Caco-2 (cell line): ENCODE measurements around the gene SFT2D1. TPM values are rescaled to one million over a fixed set of nuclear protein-coding genes. Genes with fewer than 3 reads are reported as not detected.

Experiments
- BruUV-seq: library from RNA; stranded (reverse); fragments of 400-500 nt; replicated peaks from 2 replicates; lab custom pipeline; 2021; lab: Mats Ljungman, UMichigan
- CTCF ChIA-PET: fragments of 300-600 bp; sonication (Branson Sonifier 250); formaldehyde crosslinking; loops from one replicate; lab custom pipeline; 2022; ENCODE audit warnings: antibody characterized with exemption; lab: Charles Lee
- POLR2A ChIA-PET: fragments of 300-600 bp; sonication (Branson Sonifier 250); formaldehyde crosslinking; loops from one replicate; lab custom pipeline; 2022; ENCODE audit warnings: antibody characterized with exemption; lab: Charles Lee
- DNase-seq, 2 experiments: peaks; one replicate each; pipeline versions ENCODE4 v3.0.0 to v3.0.0-alpha.2; 2020 to 2022
- H3K27me3 ChIP-seq: replicated peaks from 2 replicates; pipeline ENCODE4 v1.6.0; 2011; ENCODE audit warnings: low read length; ENCODE audit not compliant: control insufficient read depth, insufficient read depth
- H3K36me3 ChIP-seq: 2 replicates; pipeline ENCODE4 v1.5.1; 2011; ENCODE audit warnings: low read length; ENCODE audit not compliant: control insufficient read depth, insufficient read depth
- H3K4me1 ChIP-seq: fragments of 250-450 bp; sonication (Bioruptor Pico); 2 replicates; pipeline ENCODE4 v1.5.1; 2020; ENCODE audit warnings: mild to moderate bottlenecking
- H3K4me3 ChIP-seq: 2 replicates; pipeline ENCODE4 v1.5.1; 2011; ENCODE audit warnings: low read depth, mild to moderate bottlenecking, control low read depth, low read length
- H3K9me3 ChIP-seq: fragments of 250-450 bp; sonication (Bioruptor Pico); 2 replicates; pipeline ENCODE4 v1.5.1; 2020; ENCODE audit warnings: mild to moderate bottlenecking, moderate library complexity
- H3K27ac Mint-ChIP-seq: one replicate; pipeline ENCODE4 v1.8.0; 2022; ENCODE audit warnings: mixed read lengths; ENCODE audit not compliant: unreplicated experiment
- H3K27me3 Mint-ChIP-seq: one replicate; pipeline ENCODE4 v1.8.0; 2022; ENCODE audit warnings: mixed read lengths; ENCODE audit not compliant: insufficient read depth, unreplicated experiment
- H3K36me3 Mint-ChIP-seq: one replicate; pipeline ENCODE4 v1.8.0; 2022; ENCODE audit warnings: mild to moderate bottlenecking, mixed read lengths; ENCODE audit not compliant: insufficient read depth, unreplicated experiment
- H3K4me1 Mint-ChIP-seq: one replicate; pipeline ENCODE4 v1.8.0; 2022; ENCODE audit warnings: low read depth, mixed read lengths; ENCODE audit not compliant: unreplicated experiment
- H3K4me3 Mint-ChIP-seq: one replicate; pipeline ENCODE4 v1.8.0; 2022; ENCODE audit warnings: mild to moderate bottlenecking, moderate library complexity, mixed read lengths; ENCODE audit not compliant: unreplicated experiment
- H3K9me3 Mint-ChIP-seq: one replicate; pipeline ENCODE4 v1.8.0; 2022; ENCODE audit warnings: mixed read lengths; ENCODE audit not compliant: unreplicated experiment
- CTCF ChIP-seq, 2 experiments: fragments of 200-600 bp in 1 of 2; IDR thresholded peaks; 1 replicate in 1 of 2; 2 replicates in 1 of 2; pipeline versions ENCODE4 v1.5.1 to v1.8.0; 2011 to 2022; ENCODE audit warnings: antibody characterized with exemption in 1 of 2, control low read depth in 1 of 2, inconsistent platforms in 1 of 2, low read depth in 1 of 2, low read length in 1 of 2, mild to moderate bottlenecking in 1 of 2, moderate library complexity in 1 of 2; ENCODE audit not compliant: insufficient read depth in 1 of 2, severe bottlenecking in 1 of 2, unreplicated experiment in 1 of 2
- intact Hi-C: fragments of 100-400 bp; cut with micrococcal nuclease; formaldehyde crosslinking; loops from one replicate; pipeline ENCODE4 v1.10.0; 2022; ENCODE audit not compliant: unreplicated experiment
- total RNA-seq: library from RNA; stranded (reverse); gene quantifications from 2 replicates; pipeline ENCODE4 v1.2.3, GENCODE V29; 2022

The SFT2D1 gene
- total RNA-seq, 1 experiment from 2014 or later = 48.1 TPM

- no TSS peak for BruUV-seq
Observed at GRCh38 chr6:166360243-166361076, 18.1 kb upstream of the SFT2D1 start.

GRCh38 chr6:166355552-166355951 lies 13.2 kb upstream of the SFT2D1 start:
- Mint-ChIP-seq H3K27ac (no peak overlapping the region), H3K4me3 (no peak overlapping the region), H3K4me1 (no peaks in the 10 kb centered on the region), H3K9me3 (peaks cover 15% of the 10 kb centered on the region), H3K36me3 (no peaks in the 10 kb centered on the region), H3K27me3 (no peaks in the 10 kb centered on the region)
- Histone ChIP-seq H3K36me3 (no peaks in the 10 kb centered on the region), H3K4me1 (peaks cover 5% of the 10 kb centered on the region), H3K9me3 (no peaks in the 10 kb centered on the region), H3K4me3 (no peak overlapping the region), H3K27me3 (no peaks in the 10 kb centered on the region)
- intact Hi-C loops = no loop called here
- CTCF ChIA-PET = no interaction called here
- BruUV-seq = no TSS peak
- TF ChIP-seq CTCF (IDR thresholded peaks at IDR 0.05; ENCODE audit: insufficient read depth in 1 of 2, low read depth in 1 of 2, low read length in 1 of 2, severe bottlenecking in 1 of 2, unreplicated experiment in 1 of 2) = no peak
- no peak for DNase-seq
- POLR2A ChIA-PET = no interaction called here

More at GRCh38 chr6:166360243-166361076, 18.1 kb upstream of the SFT2D1 start:
- no peaks in the 10 kb centered on the region for H3K27me3 Mint-ChIP-seq
- H3K9me3 Mint-ChIP-seq = no peaks in the 10 kb centered on the region
- H3K9me3 ChIP-seq = no peaks in the 10 kb centered on the region
- ChIA-PET POLR2A (no interaction called here), CTCF (interaction anchor here (1.4 kb wide), 1 partner anchor 21 kb away, joined by 3 read pairs; no protein-coding TSS in a partner anchor)
- no peak overlapping the region for H3K4me3 Mint-ChIP-seq
- H3K36me3 ChIP-seq = no peaks in the 10 kb centered on the region; the same call in none of the 2 replicates
- H3K27me3 ChIP-seq = no peaks in the 10 kb centered on the region
- no peaks in the 10 kb centered on the region for H3K4me1 ChIP-seq
- no peak for DNase-seq
- H3K36me3 Mint-ChIP-seq = no peaks in the 10 kb centered on the region
- H3K4me1 Mint-ChIP-seq = no peaks in the 10 kb centered on the region
- H3K4me3 ChIP-seq = no peak overlapping the region
- intact Hi-C loops = no loop called here
- H3K27ac Mint-ChIP-seq = no peak overlapping the region
- TF ChIP-seq CTCF (IDR thresholded peaks at IDR 0.05; ENCODE audit: insufficient read depth in 1 of 2, low read depth in 1 of 2, low read length in 1 of 2, severe bottlenecking in 1 of 2, unreplicated experiment in 1 of 2) = no peak

GRCh38 chr6:166354965-166355364 lies 12.6 kb upstream of the SFT2D1 start:
- Mint-ChIP-seq H3K4me1 (no peaks in the 10 kb centered on the region), H3K27ac (no peak overlapping the region), H3K9me3 (peaks cover 19% of the 10 kb centered on the region), H3K4me3 (no peak overlapping the region), H3K27me3 (no peaks in the 10 kb centered on the region), H3K36me3 (no peaks in the 10 kb centered on the region)
- Histone ChIP-seq H3K4me1 (peaks cover 5% of the 10 kb centered on the region), H3K4me3 (no peak overlapping the region), H3K36me3 (no peaks in the 10 kb centered on the region), H3K9me3 (no peaks in the 10 kb centered on the region), H3K27me3 (no peaks in the 10 kb centered on the region)
- no TSS peak for BruUV-seq
- ChIA-PET POLR2A (no interaction called here), CTCF (no interaction called here)
- intact Hi-C loops = no loop called here
- no peak for DNase-seq
- TF ChIP-seq CTCF (IDR thresholded peaks at IDR 0.05; ENCODE audit: insufficient read depth in 1 of 2, low read depth in 1 of 2, low read length in 1 of 2, severe bottlenecking in 1 of 2, unreplicated experiment in 1 of 2) = no peak
